ENCODE measurements around the gene RBM26.

The RBM26 gene

DNA sequence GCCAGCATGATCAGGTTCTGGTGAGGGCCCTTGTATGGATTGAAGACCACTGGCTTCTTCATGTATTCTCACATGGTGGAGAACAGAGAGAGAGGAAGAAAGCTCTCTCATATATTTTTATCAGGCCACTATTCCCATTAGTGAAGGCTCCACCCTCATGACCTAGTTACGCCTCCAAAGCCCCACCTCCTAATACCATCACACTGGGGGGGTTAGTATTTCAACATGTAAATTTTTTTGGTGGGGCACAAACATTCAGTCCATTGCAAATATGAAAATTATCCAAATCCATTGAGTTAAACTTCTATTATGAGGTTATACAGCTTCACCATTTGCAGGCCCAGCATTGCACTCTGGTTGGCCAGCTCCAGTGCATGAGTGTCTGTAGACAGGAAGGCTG is 33.2 kb upstream of the RBM26 start:
- no peak for DNase-seq (ENCODE audit: low read depth)
- no peak overlapping the region for H3K4me3 ChIP-seq (ENCODE audit: control insufficient read depth, low read depth, low read length)
- TF ChIP-seq CTCF (IDR thresholded peaks at IDR 0.05; ENCODE audit: control insufficient read depth, insufficient read depth, low read depth, low read length, missing control alignments): no peak

DNA sequence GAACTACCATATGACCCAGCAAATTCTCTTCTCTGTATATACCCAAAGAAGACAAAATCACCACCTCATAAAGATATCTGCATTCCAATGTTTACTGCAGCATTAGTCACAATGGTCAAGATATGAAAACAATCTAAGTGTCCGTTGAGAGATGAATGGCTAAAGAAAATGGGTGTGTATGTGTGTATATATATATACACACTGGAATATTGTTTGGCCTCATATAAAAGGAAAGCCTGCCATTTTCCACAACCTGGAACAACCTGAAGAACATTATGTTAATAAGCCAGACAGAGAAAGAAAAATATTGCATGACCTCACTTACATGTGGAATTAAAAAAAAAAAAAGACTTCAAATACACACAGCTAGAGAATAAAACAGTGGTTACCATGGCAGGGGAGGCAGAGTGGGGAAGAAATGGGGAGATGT is 29.5 kb upstream of the RBM26 start:
- no peak overlapping the region for H3K4me3 ChIP-seq (ENCODE audit: control insufficient read depth, low read depth, low read length)
- TF ChIP-seq CTCF (IDR thresholded peaks at IDR 0.05; ENCODE audit: control insufficient read depth, insufficient read depth, low read depth, low read length, missing control alignments): no peak
- peak; percentile 67 for DNase-seq (ENCODE audit: low read depth)

DNA sequence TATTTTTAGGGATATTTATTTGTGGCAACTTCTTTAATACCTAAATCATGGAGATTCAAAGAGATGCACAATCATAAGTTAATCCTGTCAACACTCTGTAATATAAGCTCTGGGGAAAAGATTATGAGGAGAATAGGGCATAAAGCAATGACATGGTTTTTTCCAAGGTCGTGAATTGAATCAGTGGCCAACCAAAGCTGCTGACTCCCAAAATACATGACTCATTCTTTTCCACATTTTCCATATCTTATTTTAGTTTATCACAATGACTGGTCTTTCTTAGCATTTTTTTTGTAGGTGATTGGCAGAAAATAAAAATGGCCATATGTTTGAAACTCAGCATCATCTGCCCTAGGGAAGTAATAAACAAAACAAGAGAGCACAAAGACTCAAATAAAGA is 28.5 kb upstream of the RBM26 start:
- no peak for TF ChIP-seq CTCF (IDR thresholded peaks at IDR 0.05; ENCODE audit: control insufficient read depth, insufficient read depth, low read depth, low read length, missing control alignments)

DNA sequence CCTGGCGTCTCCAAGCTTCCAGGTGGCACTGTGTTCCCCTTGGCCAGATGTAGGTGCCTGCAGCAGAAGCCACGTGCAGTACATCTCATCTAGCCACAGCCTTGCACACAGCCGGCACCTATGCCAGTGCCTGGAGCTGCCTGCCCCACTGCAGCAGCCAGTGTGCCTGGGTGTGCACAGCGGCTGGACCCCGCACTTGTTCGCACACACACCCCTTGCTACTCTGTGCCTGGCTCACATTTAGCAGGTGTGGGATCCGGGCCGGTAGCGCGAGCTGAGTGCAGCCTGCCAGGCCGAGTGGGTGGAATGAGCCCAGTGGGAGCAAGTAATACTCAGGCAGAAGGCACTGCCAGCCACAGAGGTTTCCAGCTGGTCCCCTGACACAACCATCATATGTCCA is 26.9 kb upstream of the RBM26 start:
- DNase-seq (ENCODE audit: low read depth): no peak
- no peak for TF ChIP-seq CTCF (IDR thresholded peaks at IDR 0.05; ENCODE audit: control insufficient read depth, insufficient read depth, low read depth, low read length, missing control alignments)
- no peak overlapping the region for H3K4me3 ChIP-seq (ENCODE audit: control insufficient read depth, low read depth, low read length)

More for the DNA sequence above, 28.5 kb upstream of the RBM26 start:
- no peak overlapping the region for H3K4me3 ChIP-seq (ENCODE audit: control insufficient read depth, low read depth, low read length)
- peak; percentile 44 for DNase-seq (ENCODE audit: low read depth)

GRCh38 chr13:79432086-79432485 is 26.0 kb upstream of the RBM26 start:
- H3K4me3 ChIP-seq (ENCODE audit: control insufficient read depth, low read depth, low read length): no peak overlapping the region
- no peak for DNase-seq (ENCODE audit: low read depth)
- TF ChIP-seq CTCF (IDR thresholded peaks at IDR 0.05; ENCODE audit: control insufficient read depth, insufficient read depth, low read depth, low read length, missing control alignments): no peak

- no peak for DNase-seq (ENCODE audit: low read depth)
- no peak overlapping the region for H3K4me3 ChIP-seq (ENCODE audit: control insufficient read depth, low read depth, low read length)
- no peak for TF ChIP-seq CTCF (IDR thresholded peaks at IDR 0.05; ENCODE audit: control insufficient read depth, insufficient read depth, low read depth, low read length, missing control alignments)
Observed at GRCh38 chr13:79429309-79429708, 23.3 kb upstream of the RBM26 start.

- DNase-seq (ENCODE audit: low read depth): no peak
- no peak for TF ChIP-seq CTCF (IDR thresholded peaks at IDR 0.05; ENCODE audit: control insufficient read depth, insufficient read depth, low read depth, low read length, missing control alignments)
- H3K4me3 ChIP-seq (ENCODE audit: control insufficient read depth, low read depth, low read length): no peak overlapping the region
Observed at GRCh38 chr13:79427883-79428282, 21.8 kb upstream of the RBM26 start.

Data from AG09309 (cell line).